SU-DHL-6 (cell line): ENCODE measurements around the gene CARMIL1.

Experiments
- H2AFZ ChIP-seq: fragments of 200-600 bp; sonication (generic); 2 replicates; pipeline ENCODE4 v1.6.1; 2014; ENCODE audit warnings: low read depth, mild to moderate bottlenecking, moderate library complexity, mixed read lengths, antibody characterized with exemption, low read length; ENCODE audit not compliant: severe bottlenecking
- H3F3A ChIP-seq: fragments of 200-600 bp; shearing (Covaris generic); 2 replicates; pipeline ENCODE4 v1.6.0; 2016; ENCODE audit warnings: antibody characterized with exemption, mild to moderate bottlenecking; ENCODE audit not compliant: insufficient read depth
- H3K27ac ChIP-seq: fragments of 200-600 bp; sonication (generic); 2 replicates; pipeline ENCODE4 v1.5.1; 2016; ENCODE audit warnings: low read depth, mild to moderate bottlenecking, low read length, moderate library complexity, mixed read lengths
- H3K27me3 ChIP-seq: fragments of 200-600 bp; sonication (generic), shearing (Covaris generic); 2 replicates; pipeline ENCODE4 v1.6.0; 2014; ENCODE audit warnings: mild to moderate bottlenecking, low read length
- H3K36me3 ChIP-seq: fragments of 200-600 bp; sonication (generic); 2 replicates; pipeline ENCODE4 v1.6.1; 2014; ENCODE audit warnings: mild to moderate bottlenecking, low read length, mixed read lengths
- H3K4me2 ChIP-seq: fragments of 300-600, 200-600 bp; shearing (Covaris generic), sonication (generic); 2 replicates; pipeline ENCODE4 v1.6.0; 2014; ENCODE audit warnings: low read length, low read depth, mild to moderate bottlenecking; ENCODE audit not compliant: poor library complexity, severe bottlenecking
- H3K4me3 ChIP-seq: fragments of 200-600 bp; sonication (generic); 2 replicates; pipeline ENCODE4 v1.5.1; 2014; ENCODE audit warnings: antibody characterized with exemption, low read length, mild to moderate bottlenecking, mixed read lengths; ENCODE audit not compliant: insufficient read depth, poor library complexity, severe bottlenecking
- H3K79me2 ChIP-seq: fragments of 200-600 bp; sonication (generic); 2 replicates; pipeline ENCODE4 v1.6.1; 2014; ENCODE audit warnings: mild to moderate bottlenecking, low read length, moderate library complexity; ENCODE audit not compliant: insufficient read depth
- H3K9ac ChIP-seq: fragments of 200-600 bp; sonication (generic); 2 replicates; pipeline ENCODE4 v1.7.0; 2014; ENCODE audit warnings: mild to moderate bottlenecking, low read length
- H3K9me2 ChIP-seq: fragments of 200-600 bp; sonication (generic); replicated peaks from 2 replicates; pipeline ENCODE4 v1.6.1; 2014; ENCODE audit warnings: low read length; ENCODE audit not compliant: insufficient read depth
- H3K9me3 ChIP-seq: fragments of 200-600 bp; sonication (generic); 2 replicates; pipeline ENCODE4 v1.6.1; 2014; ENCODE audit warnings: low read length, mixed read lengths; ENCODE audit not compliant: insufficient read depth
- H4K20me1 ChIP-seq: fragments of 200-600 bp; sonication (generic); 2 replicates; pipeline ENCODE4 v1.6.1; 2014; ENCODE audit warnings: low read depth, mild to moderate bottlenecking, antibody characterized with exemption, low read length, moderate library complexity, mixed read lengths
- EZH2phosphoT487 ChIP-seq: fragments of 200-600 bp; sonication (generic), shearing (Covaris generic); conservative IDR thresholded peaks from 2 replicates; pipeline ENCODE4 v1.6.1; 2018; ENCODE audit warnings: mild to moderate bottlenecking, antibody characterized with exemption, low read length, moderate library complexity, mixed read lengths
- TF ChIP-seq, protein P1 (sequence below): fragments of 200-600 bp; sonication (generic); IDR thresholded peaks from one replicate; pipeline ENCODE4 v1.5.1; 2017; ENCODE audit warnings: antibody characterized with exemption, mild to moderate bottlenecking, low read length, moderate library complexity; ENCODE audit not compliant: insufficient read depth, poor library complexity, severe bottlenecking

CARMIL1 gene

DNA sequence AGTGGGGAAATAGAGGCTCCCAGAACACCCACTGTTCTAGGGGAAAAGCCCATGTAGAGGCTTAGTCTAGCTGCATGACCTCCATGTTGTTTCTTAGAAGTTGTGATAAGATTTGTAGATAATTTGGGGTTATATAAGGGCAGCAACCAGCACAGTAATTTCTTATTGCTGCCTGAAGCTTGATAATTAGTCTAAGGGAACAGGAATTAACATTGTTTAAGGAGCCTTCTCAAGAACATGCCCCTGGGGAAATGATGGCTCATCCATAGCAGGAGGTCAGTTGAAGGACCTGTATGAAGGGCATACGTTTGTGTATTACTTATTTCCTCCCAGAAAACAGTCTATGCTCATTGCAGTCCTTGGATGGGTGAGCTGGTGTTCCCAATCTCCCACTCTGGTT lies 202.1 kb downstream of the CARMIL1 start:
- Histone ChIP-seq H3K9me3 (no peaks in the 10 kb centered on the region), H3F3A (peaks cover 8% of the 10 kb centered on the region; the same call in 1 of the 2 replicates), H3K27ac (no peak overlapping the region), H3K27me3 (no peaks in the 10 kb centered on the region), H3K36me3 (peaks cover 15% of the 10 kb centered on the region; the same call in 1 of the 2 replicates), H3K4me2 (no peak overlapping the region), H3K79me2 (no peaks in the 10 kb centered on the region), H3K9ac (no peak overlapping the region), H3K4me3 (no peak overlapping the region), H2AFZ (no peak overlapping the region), H3K9me2 (no peaks in the 10 kb centered on the region), H4K20me1 (no peaks in the 10 kb centered on the region)
- TF ChIP-seq EZH2phosphoT487 = no peak
- TF ChIP-seq, protein P1, sequence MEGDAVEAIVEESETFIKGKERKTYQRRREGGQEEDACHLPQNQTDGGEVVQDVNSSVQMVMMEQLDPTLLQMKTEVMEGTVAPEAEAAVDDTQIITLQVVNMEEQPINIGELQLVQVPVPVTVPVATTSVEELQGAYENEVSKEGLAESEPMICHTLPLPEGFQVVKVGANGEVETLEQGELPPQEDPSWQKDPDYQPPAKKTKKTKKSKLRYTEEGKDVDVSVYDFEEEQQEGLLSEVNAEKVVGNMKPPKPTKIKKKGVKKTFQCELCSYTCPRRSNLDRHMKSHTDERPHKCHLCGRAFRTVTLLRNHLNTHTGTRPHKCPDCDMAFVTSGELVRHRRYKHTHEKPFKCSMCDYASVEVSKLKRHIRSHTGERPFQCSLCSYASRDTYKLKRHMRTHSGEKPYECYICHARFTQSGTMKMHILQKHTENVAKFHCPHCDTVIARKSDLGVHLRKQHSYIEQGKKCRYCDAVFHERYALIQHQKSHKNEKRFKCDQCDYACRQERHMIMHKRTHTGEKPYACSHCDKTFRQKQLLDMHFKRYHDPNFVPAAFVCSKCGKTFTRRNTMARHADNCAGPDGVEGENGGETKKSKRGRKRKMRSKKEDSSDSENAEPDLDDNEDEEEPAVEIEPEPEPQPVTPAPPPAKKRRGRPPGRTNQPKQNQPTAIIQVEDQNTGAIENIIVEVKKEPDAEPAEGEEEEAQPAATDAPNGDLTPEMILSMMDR = no peak

DNA sequence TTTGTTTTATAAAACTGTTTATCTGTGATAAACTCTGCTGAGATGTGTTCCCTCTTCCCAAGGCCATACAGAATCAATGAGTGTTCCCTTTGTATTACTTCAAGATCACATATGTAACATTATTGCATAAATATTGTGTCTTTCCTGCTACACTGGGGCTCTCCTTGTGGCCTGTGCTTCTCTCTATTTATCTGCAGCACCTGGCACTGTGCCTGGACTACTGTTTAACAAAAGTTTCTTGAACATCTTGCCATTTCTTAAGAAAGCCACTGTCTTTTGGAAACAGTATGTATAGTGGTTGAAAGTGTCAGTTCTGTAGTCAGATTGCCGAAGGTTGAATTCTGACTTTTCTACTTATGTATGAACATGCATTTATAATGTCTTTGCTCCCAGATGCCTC lies 203.8 kb downstream of the CARMIL1 start:
- no peak overlapping the region for H3K4me2 ChIP-seq
- H2AFZ ChIP-seq = no peak overlapping the region
- no peaks in the 10 kb centered on the region for H4K20me1 ChIP-seq
- peaks cover 15% of the 10 kb centered on the region; the same call in 1 of the 2 replicates for H3K36me3 ChIP-seq
- no peaks in the 10 kb centered on the region for H3K9me2 ChIP-seq
- no peaks in the 10 kb centered on the region for H3K79me2 ChIP-seq
- peaks cover 8% of the 10 kb centered on the region; the same call in 1 of the 2 replicates for H3F3A ChIP-seq
- H3K27me3 ChIP-seq = no peaks in the 10 kb centered on the region
- no peak overlapping the region for H3K27ac ChIP-seq
- H3K4me3 ChIP-seq = no peak overlapping the region
- no peak for TF ChIP-seq EZH2phosphoT487
- TF ChIP-seq, protein P1 = no peak
- no peak overlapping the region for H3K9ac ChIP-seq
- H3K9me3 ChIP-seq = no peaks in the 10 kb centered on the region

DNA sequence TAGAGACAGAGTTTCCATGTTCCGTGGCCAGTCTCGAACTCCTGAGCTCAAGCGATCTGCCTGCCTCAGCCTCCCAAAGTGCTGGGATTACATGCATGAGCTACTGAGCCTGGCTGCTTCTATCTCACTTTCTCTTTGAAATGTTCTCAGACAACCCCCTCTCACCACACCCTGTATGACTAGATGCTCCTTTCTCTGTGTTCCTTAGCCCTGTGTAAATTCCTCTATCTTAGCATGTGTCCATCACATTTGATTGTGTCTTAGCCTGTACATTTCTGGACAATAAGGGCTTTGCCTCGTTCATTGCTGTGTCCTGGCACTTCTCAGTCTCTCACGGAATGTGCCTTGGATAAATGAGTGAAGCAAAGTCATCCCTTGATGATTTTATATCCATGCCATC lies 204.8 kb downstream of the CARMIL1 start:
- H3K27me3 ChIP-seq = no peaks in the 10 kb centered on the region
- no peak overlapping the region for H2AFZ ChIP-seq
- H3K9ac ChIP-seq = no peak overlapping the region
- no peaks in the 10 kb centered on the region for H3K9me2 ChIP-seq
- no peak for TF ChIP-seq EZH2phosphoT487
- TF ChIP-seq, protein P1 = no peak
- peaks cover 8% of the 10 kb centered on the region; the same call in 1 of the 2 replicates for H3F3A ChIP-seq
- no peak overlapping the region for H3K27ac ChIP-seq
- H3K4me2 ChIP-seq = no peak overlapping the region
- peaks cover 15% of the 10 kb centered on the region; the same call in 1 of the 2 replicates for H3K36me3 ChIP-seq
- no peaks in the 10 kb centered on the region for H3K79me2 ChIP-seq
- no peak overlapping the region for H3K4me3 ChIP-seq
- no peaks in the 10 kb centered on the region for H3K9me3 ChIP-seq
- no peaks in the 10 kb centered on the region for H4K20me1 ChIP-seq

GRCh38 chr6:25484900-25485299 lies 205.7 kb downstream of the CARMIL1 start:
- TF ChIP-seq, protein P1 = no peak
- no peak for TF ChIP-seq EZH2phosphoT487
- Histone ChIP-seq H2AFZ (no peak overlapping the region), H4K20me1 (no peaks in the 10 kb centered on the region), H3K4me3 (no peak overlapping the region), H3K9ac (no peak overlapping the region), H3F3A (peaks cover 2% of the 10 kb centered on the region; the same call in 1 of the 2 replicates), H3K79me2 (no peaks in the 10 kb centered on the region), H3K9me3 (no peaks in the 10 kb centered on the region), H3K9me2 (no peaks in the 10 kb centered on the region), H3K36me3 (peaks cover 9% of the 10 kb centered on the region; the same call in 1 of the 2 replicates), H3K27me3 (no peaks in the 10 kb centered on the region), H3K27ac (no peak overlapping the region), H3K4me2 (no peak overlapping the region)
